ENCODE results near the gene ATP2C2. TPM values are rescaled to one million over a fixed set of nuclear protein-coding genes. Genes with fewer than 3 reads are reported as not detected.

The ATP2C2 gene
- total RNA-seq, 1 donor from 2014 or later = not detected

DNA sequence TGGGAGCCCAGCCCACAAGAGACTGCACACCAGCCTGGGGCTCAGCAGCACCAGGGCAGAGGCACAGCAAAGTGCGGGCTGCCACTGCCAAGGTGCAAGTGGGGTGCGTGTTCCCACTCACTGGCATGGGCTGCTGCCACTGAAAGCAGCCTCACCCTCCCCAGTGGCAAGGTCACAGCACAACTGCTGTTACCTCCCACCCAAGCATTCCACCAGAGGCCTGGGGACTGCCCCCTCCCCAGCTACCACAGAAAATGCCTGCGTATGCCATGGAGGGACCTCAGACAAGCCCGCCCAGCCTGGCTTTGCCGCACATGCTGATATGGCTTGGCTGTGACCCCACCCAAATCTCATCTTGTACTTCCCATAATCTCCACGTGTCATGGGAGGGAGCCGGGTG, 103.0 kb downstream of the ATP2C2 start:
- Mint-ChIP-seq H3K27ac (ENCODE audit: unreplicated experiment) (no peak overlapping the region), H3K27me3 (ENCODE audit: low read depth) (no peaks in the 10 kb centered on the region), H3K36me3 (ENCODE audit: low read depth) (peaks cover 29% of the 10 kb centered on the region), H3K4me1 (ENCODE audit: low read depth) (no peaks in the 10 kb centered on the region), H3K4me3 (ENCODE audit: unreplicated experiment) (no peak overlapping the region), H3K9me3 (ENCODE audit: low read depth) (peaks cover 14% of the 10 kb centered on the region)
- DNase-seq (ENCODE audit: low spot score) = peak; percentile 52
- no peak for TF ChIP-seq CTCF (IDR thresholded peaks at IDR 0.05)

GRCh38 chr16:84471966-84472365, 103.6 kb downstream of the ATP2C2 start:
- H3K36me3 Mint-ChIP-seq (ENCODE audit: low read depth) = peaks cover 25% of the 10 kb centered on the region
- H3K4me3 Mint-ChIP-seq (ENCODE audit: unreplicated experiment) = no peak overlapping the region
- H3K4me1 Mint-ChIP-seq (ENCODE audit: low read depth) = no peaks in the 10 kb centered on the region
- H3K9me3 Mint-ChIP-seq (ENCODE audit: low read depth) = peaks cover 9% of the 10 kb centered on the region
- DNase-seq (ENCODE audit: low spot score) = peak; percentile 56
- no peaks in the 10 kb centered on the region for H3K27me3 Mint-ChIP-seq (ENCODE audit: low read depth)
- no peak for TF ChIP-seq CTCF (IDR thresholded peaks at IDR 0.05)
- no peak overlapping the region for H3K27ac Mint-ChIP-seq (ENCODE audit: unreplicated experiment)

- Mint-ChIP-seq H3K4me1 (ENCODE audit: low read depth) (peaks cover 8% of the 10 kb centered on the region), H3K36me3 (ENCODE audit: low read depth) (peaks cover 20% of the 10 kb centered on the region), H3K4me3 (ENCODE audit: unreplicated experiment) (no peak overlapping the region), H3K9me3 (ENCODE audit: low read depth) (no peaks in the 10 kb centered on the region), H3K27me3 (ENCODE audit: low read depth) (no peaks in the 10 kb centered on the region), H3K27ac (ENCODE audit: unreplicated experiment) (no peak overlapping the region)
- TF ChIP-seq CTCF (IDR thresholded peaks at IDR 0.05) = no peak
- no peak for DNase-seq (ENCODE audit: low spot score)
Measured at GRCh38 chr16:84475643-84476240, 107.4 kb downstream of the ATP2C2 start.

GRCh38 chr16:84476401-84476800, 108.1 kb downstream of the ATP2C2 start:
- DNase-seq (ENCODE audit: low spot score) = no peak
- Mint-ChIP-seq H3K27ac (ENCODE audit: unreplicated experiment) (no peak overlapping the region), H3K27me3 (ENCODE audit: low read depth) (no peaks in the 10 kb centered on the region), H3K9me3 (ENCODE audit: low read depth) (no peaks in the 10 kb centered on the region), H3K4me3 (ENCODE audit: unreplicated experiment) (no peak overlapping the region), H3K36me3 (ENCODE audit: low read depth) (peaks cover 20% of the 10 kb centered on the region), H3K4me1 (ENCODE audit: low read depth) (peaks cover 8% of the 10 kb centered on the region)
- no peak for TF ChIP-seq CTCF (IDR thresholded peaks at IDR 0.05)

- Mint-ChIP-seq H3K27me3 (ENCODE audit: low read depth) (no peaks in the 10 kb centered on the region), H3K4me3 (ENCODE audit: unreplicated experiment) (no peak overlapping the region), H3K36me3 (ENCODE audit: low read depth) (peaks cover 20% of the 10 kb centered on the region), H3K9me3 (ENCODE audit: low read depth) (no peaks in the 10 kb centered on the region), H3K27ac (ENCODE audit: unreplicated experiment) (no peak overlapping the region), H3K4me1 (ENCODE audit: low read depth) (peaks cover 15% of the 10 kb centered on the region)
- TF ChIP-seq CTCF (IDR thresholded peaks at IDR 0.05) = no peak
- no peak for DNase-seq (ENCODE audit: low spot score)
Measured at GRCh38 chr16:84477661-84478060, 109.3 kb downstream of the ATP2C2 start.
